C4-2B (cell line): ENCODE measurements around the gene COBL.

Source experiments
- CTCF ChIP-seq: fragments of 450-650 bp; conservative IDR thresholded peaks from 2 replicates; pipeline ENCODE4 v1.5.1; 2017; ENCODE audit warnings: mild to moderate bottlenecking
- ZFX ChIP-seq: fragments of 450-650 bp; IDR thresholded peaks from 2 replicates; pipeline ENCODE4 v1.6.1; 2017

- TF ChIP-seq ZFX (no peak), CTCF (no peak)
These were observed 239.2 kb downstream of the COBL start for GRCh38 chr7:51077316-51077986.
